HepG2 (cell line): ENCODE data around the gene SCP2. TPM values are rescaled to one million over a fixed set of nuclear protein-coding genes. Genes with fewer than 3 reads are reported as not detected.

Experiments used
- ATF5 ChIP-seq: sonication (generic); formaldehyde crosslinking; IDR thresholded peaks from 2 replicates; pipeline ENCODE4 v1.4.0; 2020; ENCODE audit warnings: mild to moderate bottlenecking, low read depth, missing genetic modification reagents
- CC2D1A ChIP-seq: sonication (generic); formaldehyde crosslinking; IDR thresholded peaks from 2 replicates; pipeline ENCODE4 v1.8.1; 2023; ENCODE audit warnings: mild to moderate bottlenecking, missing genetic modification reagents
- E2F1 ChIP-seq: sonication (generic); formaldehyde crosslinking; IDR thresholded peaks from 2 replicates; pipeline ENCODE4 v1.5.0; 2020; ENCODE audit warnings: missing genetic modification reagents
- GATAD1 ChIP-seq: IDR thresholded peaks from 2 replicates; pipeline ENCODE4 v1.6.1; 2016; ENCODE audit warnings: missing genetic modification reagents, missing compliant biosample characterization
- GPBP1L1 ChIP-seq: sonication (generic); formaldehyde crosslinking; IDR thresholded peaks from 2 replicates; pipeline ENCODE4 v1.5.0; 2020; ENCODE audit warnings: mild to moderate bottlenecking, missing genetic modification reagents
- PHF20 ChIP-seq: sonication (generic); formaldehyde crosslinking; IDR thresholded peaks from 2 replicates; pipeline ENCODE4 v1.5.0; 2020; ENCODE audit warnings: mild to moderate bottlenecking, missing genetic modification reagents
- PRPF4 ChIP-seq: fragments of 200-400 bp; formaldehyde crosslinking; IDR thresholded peaks from 2 replicates; pipeline ENCODE4 v1.6.1; 2016; ENCODE audit warnings: low read length, low read depth; ENCODE audit not compliant: poor library complexity, severe bottlenecking
- RFX3 ChIP-seq: IDR thresholded peaks from 2 replicates; pipeline ENCODE4 v1.6.1; 2016; ENCODE audit warnings: missing biosample characterization, missing genetic modification reagents
- TCF12 ChIP-seq, 2 experiments: fragments of 450-650 bp in 1 of 2; sonication (generic) in 1 of 2; formaldehyde crosslinking in 1 of 2; IDR thresholded peaks; 2 replicates each; pipeline versions ENCODE4 v1.6.1 to v1.8.0; 2017 to 2022; ENCODE audit warnings: antibody characterized with exemption in 1 of 2, mild to moderate bottlenecking in 1 of 2, missing genetic modification reagents in 1 of 2, moderate library complexity in 1 of 2
- ZBTB20 ChIP-seq: sonication (generic); formaldehyde crosslinking; IDR thresholded peaks from 2 replicates; pipeline ENCODE4 v1.8.1; 2023; ENCODE audit warnings: missing genetic modification reagents, low read depth, mild to moderate bottlenecking, borderline replicate concordance
- ZFP36L2 ChIP-seq: sonication (generic); formaldehyde crosslinking; IDR thresholded peaks from 2 replicates; pipeline ENCODE4 v1.4.0; 2020; ENCODE audit warnings: missing genetic modification reagents
- ZNF143 ChIP-seq: sonication (generic); formaldehyde crosslinking; IDR thresholded peaks from 2 replicates; pipeline ENCODE4 v1.4.0; 2020; ENCODE audit warnings: missing genetic modification reagents
- ZNF232 ChIP-seq: sonication (generic); formaldehyde crosslinking; IDR thresholded peaks from 2 replicates; pipeline ENCODE4 v1.4.0; 2020; ENCODE audit warnings: missing genetic modification reagents, borderline replicate concordance
- ZNF260 ChIP-seq: sonication (generic); formaldehyde crosslinking; IDR thresholded peaks from 2 replicates; pipeline ENCODE4 v1.4.0; 2020; ENCODE audit warnings: missing genetic modification reagents, low read depth, mild to moderate bottlenecking, borderline replicate concordance
- ZNF431 ChIP-seq: sonication (generic); formaldehyde crosslinking; IDR thresholded peaks from 2 replicates; pipeline ENCODE4 v1.9.0; 2022; ENCODE audit warnings: missing genetic modification reagents, low read depth, mild to moderate bottlenecking, borderline replicate concordance
- ZNF570 ChIP-seq: sonication (generic); formaldehyde crosslinking; IDR thresholded peaks from 2 replicates; pipeline ENCODE4 v1.4.0; 2020; ENCODE audit warnings: mild to moderate bottlenecking, missing genetic modification reagents, borderline replicate concordance
- ZNF841 ChIP-seq: sonication (generic); formaldehyde crosslinking; IDR thresholded peaks from 2 replicates; pipeline ENCODE4 v1.8.1; 2023; ENCODE audit warnings: missing genetic modification reagents, borderline replicate concordance
- ZSCAN22 ChIP-seq: sonication (generic); formaldehyde crosslinking; IDR thresholded peaks from 2 replicates; pipeline ENCODE4 v1.4.0; 2020; ENCODE audit warnings: mild to moderate bottlenecking, missing genetic modification reagents
- ZSCAN5A ChIP-seq: sonication (generic); formaldehyde crosslinking; IDR thresholded peaks from 2 replicates; pipeline ENCODE4 v1.8.0; 2022; ENCODE audit warnings: mild to moderate bottlenecking, missing genetic modification reagents, borderline replicate concordance
- polyA plus RNA-seq, 8 experiments: library from polyadenylated mRNA; depleted of rRNA in 3 of 8; stranded (reverse) in 7 of 8; unstranded in 1 of 8; fragments of >200 nt; fragmentation: Illumina TruSeq in 4 of 8; extraction: Trizol in 4 of 8; gene quantifications; 2 replicates each; pipeline versions ENCODE4 v1.2.1 to v1.2.3, GENCODE V29; 2011 to 2016; ENCODE audit warnings: low read depth in 4 of 8, missing spikeins in 1 of 8, mixed read lengths in 1 of 8; ENCODE audit not compliant: insufficient read depth in 1 of 8
- total RNA-seq, 5 experiments: library from RNA; depleted of rRNA; stranded (reverse); fragments of >200 nt; fragmentation: Illumina TruSeq; extraction: Trizol; gene quantifications; 2 replicates each; pipeline ENCODE4 v1.2.3, GENCODE V29; 2016; ENCODE audit warnings: low read depth in 1 of 5
- TF ChIP-seq, protein P1 (sequence below): sonication (generic); formaldehyde crosslinking; IDR thresholded peaks from 2 replicates; pipeline ENCODE4 v1.4.0; 2020; ENCODE audit warnings: missing genetic modification reagents
- TF ChIP-seq, protein P2 (sequence below): IDR thresholded peaks from 2 replicates; pipeline ENCODE4 v1.6.1; 2016; ENCODE audit warnings: missing compliant biosample characterization, missing genetic modification reagents, borderline replicate concordance

SCP2 gene
- total and polyA plus RNA-seq, 2 of the 13 experiments (the other 11 are each of a cell fraction or from before 2014, with no cell fraction given), result 59.0 to 133 TPM

GRCh38 chr1:53014791-53015507, 87.9 kb downstream of the SCP2 start (continued):
- TF ChIP-seq, protein P1, sequence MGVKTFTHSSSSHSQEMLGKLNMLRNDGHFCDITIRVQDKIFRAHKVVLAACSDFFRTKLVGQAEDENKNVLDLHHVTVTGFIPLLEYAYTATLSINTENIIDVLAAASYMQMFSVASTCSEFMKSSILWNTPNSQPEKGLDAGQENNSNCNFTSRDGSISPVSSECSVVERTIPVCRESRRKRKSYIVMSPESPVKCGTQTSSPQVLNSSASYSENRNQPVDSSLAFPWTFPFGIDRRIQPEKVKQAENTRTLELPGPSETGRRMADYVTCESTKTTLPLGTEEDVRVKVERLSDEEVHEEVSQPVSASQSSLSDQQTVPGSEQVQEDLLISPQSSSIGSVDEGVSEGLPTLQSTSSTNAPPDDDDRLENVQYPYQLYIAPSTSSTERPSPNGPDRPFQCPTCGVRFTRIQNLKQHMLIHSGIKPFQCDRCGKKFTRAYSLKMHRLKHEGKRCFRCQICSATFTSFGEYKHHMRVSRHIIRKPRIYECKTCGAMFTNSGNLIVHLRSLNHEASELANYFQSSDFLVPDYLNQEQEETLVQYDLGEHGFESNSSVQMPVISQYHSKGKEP (CRISPR knock-in tag), result 0 out of 2 replicates have a peak, but pooled peaks have one; percentile 20
- TF ChIP-seq ZNF570 (no peak), E2F1 (CRISPR knock-in tag) (no peak), TCF12 (IDR thresholded peaks at IDR 0.05) (no peak), TCF12 (CRISPR knock-in tag; IDR thresholded peaks at IDR 0.05) (no peak), ZNF232 (CRISPR knock-in tag) (no peak; the same call in 1 of the 2 replicates), ZSCAN22 (CRISPR knock-in tag) (no peak), ZSCAN5A (CRISPR knock-in tag) (peak; percentile 46; the same call in 1 of the 2 replicates), PRPF4 (no peak), CC2D1A (CRISPR knock-in tag) (no peak), ZNF431 (CRISPR knock-in tag) (no peak), PHF20 (CRISPR knock-in tag) (peak; percentile 94), ZFP36L2 (no peak), ZNF260 (CRISPR knock-in tag) (no peak), GPBP1L1 (CRISPR knock-in tag) (no peak), ZNF841 (CRISPR knock-in tag) (no peak), RFX3 (CRISPR knock-in tag) (no peak), ZNF143 (CRISPR knock-in tag) (no peak), ATF5 (no peak), ZBTB20 (CRISPR knock-in tag) (no peak), GATAD1 (CRISPR knock-in tag) (peak; percentile 88)
- TF ChIP-seq, protein P2, sequence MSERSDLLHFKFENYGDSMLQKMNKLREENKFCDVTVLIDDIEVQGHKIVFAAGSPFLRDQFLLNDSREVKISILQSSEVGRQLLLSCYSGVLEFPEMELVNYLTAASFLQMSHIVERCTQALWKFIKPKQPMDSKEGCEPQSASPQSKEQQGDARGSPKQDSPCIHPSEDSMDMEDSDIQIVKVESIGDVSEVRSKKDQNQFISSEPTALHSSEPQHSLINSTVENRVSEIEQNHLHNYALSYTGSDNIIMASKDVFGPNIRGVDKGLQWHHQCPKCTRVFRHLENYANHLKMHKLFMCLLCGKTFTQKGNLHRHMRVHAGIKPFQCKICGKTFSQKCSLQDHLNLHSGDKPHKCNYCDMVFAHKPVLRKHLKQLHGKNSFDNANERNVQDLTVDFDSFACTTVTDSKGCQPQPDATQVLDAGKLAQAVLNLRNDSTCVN (CRISPR knock-in tag), result peak; percentile 35; the same call in 1 of the 2 replicates
